Measurements from ENCODE around the gene HIC2.
"Not testable (repeated sequence)": the region's sequence is repeated elsewhere in the genome, so short reads cannot be mapped to it uniquely, and the experiment has no call there.

HIC2 gene

GRCh38 chr22:21497984-21498383 lies 80.8 kb downstream of the HIC2 start:
- not testable (repeated sequence) for DNase-seq

- DNase-seq = not testable (repeated sequence)
Measured at GRCh38 chr22:21498489-21498888, 81.3 kb downstream of the HIC2 start.

GRCh38 chr22:21499623-21500506 lies 82.7 kb downstream of the HIC2 start:
- DNase-seq = not testable (repeated sequence)
